HT-29 (cell line): ENCODE data around the gene MREG. TPM values are rescaled to one million over a fixed set of nuclear protein-coding genes. Genes with fewer than 3 reads are reported as not detected.
A peak's percentile ranks its signal among the peaks of the same experiment; 100 is the strongest.
"Not testable (repeated sequence)": the region's sequence is repeated elsewhere in the genome, so short reads cannot be mapped to it uniquely, and the experiment has no call there.

Source experiments
- DNase-seq: peaks from one replicate; pipeline ENCODE4 v3.0.0-alpha.2; 2015; ENCODE audit warnings: low spot score
- total RNA-seq: library from RNA; depleted of rRNA; stranded (reverse); fragments of >200 nt; shearing (Covaris generic); gene quantifications from 2 replicates; pipeline ENCODE4 v1.2.3, GENCODE V29; 2014

MREG gene
- total RNA-seq, 1 experiment from 2014 or later: 13.8 TPM

- DNase-seq: no peak
Observed at GRCh38 chr2:215961981-215962380, 51.4 kb downstream of the MREG start.

GRCh38 chr2:215958257-215958656, 55.1 kb downstream of the MREG start:
- DNase-seq: no peak

- DNase-seq: not testable (repeated sequence)
Observed at GRCh38 chr2:215957354-215958122, 55.8 kb downstream of the MREG start.

GRCh38 chr2:215952860-215953637, 60.3 kb downstream of the MREG start:
- no peak for DNase-seq

GRCh38 chr2:215951558-215951957, 61.8 kb downstream of the MREG start:
- DNase-seq: no peak

GRCh38 chr2:215949991-215950404, 63.4 kb downstream of the MREG start:
- DNase-seq: peak; percentile 64

GRCh38 chr2:215948051-215948450, 65.3 kb downstream of the MREG start:
- no peak for DNase-seq

GRCh38 chr2:215946586-215946985, 66.8 kb downstream of the MREG start:
- no peak for DNase-seq

GRCh38 chr2:215942194-215942593, 71.2 kb downstream of the MREG start:
- no peak for DNase-seq

GRCh38 chr2:215941726-215942125, 71.6 kb downstream of the MREG start:
- no peak for DNase-seq

- DNase-seq: no peak
Observed at GRCh38 chr2:215940645-215941184, 72.6 kb downstream of the MREG start.

- no peak for DNase-seq
Observed at GRCh38 chr2:215937190-215937589, 76.2 kb downstream of the MREG start.

GRCh38 chr2:215933151-215933550, 80.2 kb downstream of the MREG start:
- no peak for DNase-seq

GRCh38 chr2:215931256-215931903, 82.0 kb downstream of the MREG start:
- peak; percentile 90 for DNase-seq

- DNase-seq: no peak
Observed at GRCh38 chr2:215930505-215931253, 82.7 kb downstream of the MREG start.

GRCh38 chr2:215929602-215930335, 83.6 kb downstream of the MREG start:
- DNase-seq: no peak

- no peak for DNase-seq
Observed at GRCh38 chr2:215928086-215928485, 85.3 kb downstream of the MREG start.

- DNase-seq: not testable (repeated sequence)
Observed at GRCh38 chr2:215926992-215927391, 86.4 kb downstream of the MREG start.

GRCh38 chr2:215921895-215922294, 91.5 kb downstream of the MREG start:
- peak; percentile 46 for DNase-seq

GRCh38 chr2:215920244-215921100, 92.9 kb downstream of the MREG start:
- DNase-seq: peak; percentile 82
